ENCODE measurements around the gene ARHGAP26.
A peak's percentile ranks its signal among the peaks of the same experiment; 100 is the strongest.

ARHGAP26 gene

DNA sequence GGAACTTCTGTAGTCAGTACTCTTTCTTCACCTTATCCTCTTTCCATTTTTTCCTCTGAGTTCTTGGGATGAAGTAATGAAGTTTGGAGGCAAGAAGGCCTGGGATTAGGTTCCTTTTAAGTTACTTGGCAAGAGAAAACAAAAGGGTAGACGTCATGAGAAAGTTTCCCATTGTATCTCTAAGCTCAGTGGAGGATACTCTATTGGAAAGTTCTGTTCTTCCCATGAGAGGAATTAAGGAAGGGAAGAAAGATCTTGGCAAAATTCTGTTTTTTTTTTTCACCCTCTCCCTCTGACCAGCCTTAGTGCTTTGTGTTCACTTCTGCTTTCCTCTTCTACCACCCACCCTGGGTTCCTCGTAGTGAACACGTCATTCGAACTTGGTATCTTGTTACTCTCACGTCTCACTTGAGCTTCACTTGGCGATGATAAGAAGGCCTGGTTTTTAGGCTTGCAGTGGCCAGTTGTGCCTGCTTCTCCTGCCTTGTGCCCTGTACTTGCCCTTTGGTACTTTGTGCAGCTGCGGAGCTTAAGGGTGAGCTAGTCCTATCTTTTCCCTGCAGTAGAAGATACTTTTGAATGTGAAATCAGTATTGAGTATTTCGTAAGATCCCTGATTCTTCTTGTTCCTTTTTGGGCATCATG, 67.0 kb downstream of the ARHGAP26 start:
- in situ Hi-C loops (cut with MboI; ENCODE audit: low pct_unique_long_range_greater_than_20kb, low sequenced_read_pairs), result no loop called here
- DNase-seq, result peak; percentile 57

DNA sequence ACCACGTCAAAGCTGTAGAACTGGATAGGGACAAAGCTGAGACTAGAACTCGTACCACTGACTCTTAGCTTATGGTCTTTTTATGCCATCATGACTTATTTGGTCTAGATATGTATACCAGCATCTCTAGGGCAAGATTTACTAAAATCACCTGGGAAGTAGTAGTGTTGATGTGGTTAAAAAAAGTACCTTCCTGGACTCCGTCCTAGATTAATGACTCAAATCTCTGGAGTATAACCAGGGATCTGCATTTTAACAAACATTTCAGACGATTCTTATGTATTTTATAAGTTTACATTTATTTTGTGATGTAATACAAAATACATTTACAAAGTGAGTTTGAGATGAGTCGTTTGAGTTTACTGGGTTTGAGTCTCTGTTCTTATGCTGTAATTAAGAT, 68.7 kb downstream of the ARHGAP26 start:
- no peak for DNase-seq
- in situ Hi-C loops (cut with MboI; ENCODE audit: low pct_unique_long_range_greater_than_20kb, low sequenced_read_pairs), result no loop called here

DNA sequence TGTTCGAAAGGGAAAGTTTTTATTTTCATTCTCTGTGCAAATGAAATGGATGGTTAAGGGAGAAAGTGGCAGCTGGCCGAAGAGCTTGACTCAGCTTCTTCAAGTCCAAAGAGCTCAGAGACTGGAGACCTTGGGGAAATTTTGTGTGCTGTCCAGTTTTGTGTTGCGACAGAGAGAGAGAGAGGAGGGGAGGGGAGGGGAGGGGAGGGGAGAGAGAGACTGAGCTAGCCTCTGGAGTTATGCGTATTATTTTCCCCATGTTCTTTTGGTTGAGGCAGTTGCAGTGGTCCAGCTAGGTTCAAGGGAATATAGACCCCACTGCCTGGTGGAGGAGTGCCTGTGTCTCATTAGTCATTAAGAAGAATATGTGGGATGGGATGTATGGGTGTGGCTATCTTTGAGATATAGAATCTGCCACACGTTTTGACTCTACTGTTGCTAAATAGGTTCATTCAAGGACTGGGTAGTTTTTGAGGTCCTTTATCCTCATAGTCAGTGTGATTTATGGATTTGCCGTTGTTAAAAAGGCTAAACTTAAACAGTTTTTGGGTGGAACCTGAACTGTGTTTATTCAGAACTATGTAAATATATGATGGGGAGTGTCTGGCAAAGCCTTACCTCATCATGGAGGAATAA, 69.7 kb downstream of the ARHGAP26 start:
- no peak for DNase-seq
- in situ Hi-C loops (cut with MboI; ENCODE audit: low pct_unique_long_range_greater_than_20kb, low sequenced_read_pairs), result no loop called here

- DNase-seq, result no peak
- in situ Hi-C loops (cut with MboI; ENCODE audit: low pct_unique_long_range_greater_than_20kb, low sequenced_read_pairs), result no loop called here
Measured at GRCh38 chr5:142840575-142840974, 70.4 kb downstream of the ARHGAP26 start.

DNA sequence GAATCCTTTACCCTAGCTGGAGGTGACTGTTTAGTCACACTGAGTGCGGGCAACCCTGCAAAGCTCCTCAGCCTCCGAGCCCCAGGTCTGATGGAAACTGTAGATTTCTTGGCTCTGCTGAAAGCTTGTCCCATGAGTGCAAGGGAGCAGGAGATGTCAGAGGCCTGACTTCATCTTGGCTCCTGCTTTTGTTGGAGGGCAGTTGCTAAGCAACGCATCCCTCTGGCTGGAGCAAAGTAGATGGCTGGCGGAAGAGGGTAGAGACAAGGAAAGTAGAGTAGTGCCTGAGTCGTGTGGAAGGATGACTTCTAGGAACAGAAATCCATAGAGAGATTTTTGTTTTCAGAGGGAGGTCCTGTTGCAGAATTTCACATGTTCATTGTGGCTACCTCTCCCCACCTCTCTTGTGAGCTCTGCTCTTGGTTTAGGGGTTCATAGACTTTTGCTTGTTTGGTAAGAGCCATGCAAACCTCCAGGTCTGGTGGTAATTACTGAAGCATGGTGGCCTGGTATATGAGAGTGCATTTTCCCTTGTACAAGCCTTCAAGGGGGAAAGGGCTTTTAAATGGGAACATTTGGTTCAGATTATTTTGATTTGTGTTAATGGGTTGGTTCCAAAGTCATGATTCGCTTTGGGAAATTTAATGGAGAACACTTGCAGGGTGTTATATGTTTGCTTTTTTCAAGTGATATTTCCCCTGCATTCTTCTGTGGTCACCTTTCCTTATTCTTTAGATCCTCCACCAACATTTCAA, 71.5 kb downstream of the ARHGAP26 start:
- DNase-seq, result no peak
- in situ Hi-C loops (cut with MboI; ENCODE audit: low pct_unique_long_range_greater_than_20kb, low sequenced_read_pairs), result no loop called here

- in situ Hi-C loops (cut with MboI; ENCODE audit: low pct_unique_long_range_greater_than_20kb, low sequenced_read_pairs), result no loop called here
- DNase-seq, result no peak
Measured at GRCh38 chr5:142842994-142843905, 73.1 kb downstream of the ARHGAP26 start.

- in situ Hi-C loops (cut with MboI; ENCODE audit: low pct_unique_long_range_greater_than_20kb, low sequenced_read_pairs), result no loop called here
- DNase-seq, result no peak
Measured at GRCh38 chr5:142844866-142845265, 74.7 kb downstream of the ARHGAP26 start.

DNA sequence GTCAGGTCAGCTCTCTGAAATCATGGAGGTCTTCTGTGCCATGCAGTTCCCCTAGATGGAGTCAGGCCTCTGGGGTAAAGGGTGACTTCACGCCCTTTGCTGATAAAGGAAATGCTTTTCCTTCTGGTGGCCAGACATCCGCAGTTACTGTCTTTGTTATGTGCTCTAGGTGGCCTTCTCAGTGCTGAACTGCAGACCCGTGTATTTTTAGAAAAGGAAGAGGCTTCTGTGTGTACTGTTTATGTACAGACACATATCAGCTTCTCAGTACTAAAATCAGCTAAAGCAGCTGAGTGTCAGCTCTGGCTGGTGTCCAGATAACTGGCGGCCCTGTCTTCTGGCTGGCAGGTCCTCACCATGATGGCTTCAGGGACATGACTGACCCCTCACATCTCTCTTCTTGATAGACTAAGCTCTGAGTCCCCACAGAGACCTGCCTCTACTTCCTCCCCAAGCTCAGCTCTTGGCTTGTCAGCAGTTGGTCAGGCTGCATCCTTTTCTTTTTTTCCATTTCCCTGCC, 75.3 kb downstream of the ARHGAP26 start:
- in situ Hi-C loops (cut with MboI; ENCODE audit: low pct_unique_long_range_greater_than_20kb, low sequenced_read_pairs), result no loop called here
- DNase-seq, result peak; percentile 34

DNA sequence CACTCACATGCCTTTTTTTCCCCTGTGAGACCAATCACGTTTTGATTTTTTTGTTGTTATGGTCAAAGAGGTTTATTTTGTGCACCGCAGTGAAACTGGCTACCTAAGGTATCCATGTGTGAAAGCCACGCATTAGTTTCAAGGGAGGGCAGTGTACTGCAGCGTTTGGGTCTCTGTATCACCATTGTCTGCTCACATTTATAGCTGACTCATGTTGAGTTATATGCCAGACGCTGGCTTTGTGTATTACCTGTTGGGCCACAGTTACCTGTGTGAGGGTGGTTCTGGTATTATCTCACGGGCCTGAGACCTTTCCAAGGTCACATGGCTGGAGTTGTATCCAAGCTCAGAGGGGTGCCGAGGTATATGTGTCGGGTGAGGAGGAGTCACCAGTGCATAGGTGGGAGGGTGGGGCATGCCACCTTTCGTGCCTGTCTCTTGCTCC, 75.8 kb downstream of the ARHGAP26 start:
- DNase-seq, result no peak

GRCh38 chr5:142846406-142846805, 76.2 kb downstream of the ARHGAP26 start:
- in situ Hi-C loops (cut with MboI; ENCODE audit: low pct_unique_long_range_greater_than_20kb, low sequenced_read_pairs), result no loop called here
- DNase-seq, result peak; percentile 67

More for the DNA sequence above, 75.8 kb downstream of the ARHGAP26 start:
- in situ Hi-C loops (cut with MboI; ENCODE audit: low pct_unique_long_range_greater_than_20kb, low sequenced_read_pairs), result no loop called here

GRCh38 chr5:142847898-142848790, 78.0 kb downstream of the ARHGAP26 start:
- no peak for DNase-seq
- in situ Hi-C loops (cut with MboI; ENCODE audit: low pct_unique_long_range_greater_than_20kb, low sequenced_read_pairs), result no loop called here

DNA sequence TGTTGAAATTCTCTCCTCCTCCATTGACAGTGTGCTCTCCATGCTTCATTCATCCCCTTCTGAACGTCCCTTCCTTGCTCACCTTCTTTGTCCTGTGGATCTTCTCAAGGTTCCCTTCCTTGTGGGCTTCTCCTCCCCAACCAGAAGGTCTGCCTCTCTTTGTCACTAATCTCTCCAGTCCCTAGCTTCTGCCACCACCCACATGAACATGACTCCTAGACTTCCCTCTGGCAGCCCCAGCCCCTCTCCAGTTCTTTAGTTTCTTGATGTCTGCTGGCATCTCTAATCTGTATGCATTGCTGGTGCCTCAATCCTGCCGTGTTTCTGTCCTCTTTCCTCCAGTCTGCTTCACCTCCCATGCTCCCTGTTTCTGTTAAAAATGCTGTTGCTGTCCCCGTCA, 79.3 kb downstream of the ARHGAP26 start:
- in situ Hi-C loops (cut with MboI; ENCODE audit: low pct_unique_long_range_greater_than_20kb, low sequenced_read_pairs), result no loop called here
- no peak for DNase-seq

- DNase-seq, result no peak
- in situ Hi-C loops (cut with MboI; ENCODE audit: low pct_unique_long_range_greater_than_20kb, low sequenced_read_pairs), result no loop called here
Measured at GRCh38 chr5:142849880-142850279, 79.7 kb downstream of the ARHGAP26 start.

- DNase-seq, result no peak
- in situ Hi-C loops (cut with MboI; ENCODE audit: low pct_unique_long_range_greater_than_20kb, low sequenced_read_pairs), result no loop called here
Measured at GRCh38 chr5:142851731-142852130, 81.6 kb downstream of the ARHGAP26 start.

DNA sequence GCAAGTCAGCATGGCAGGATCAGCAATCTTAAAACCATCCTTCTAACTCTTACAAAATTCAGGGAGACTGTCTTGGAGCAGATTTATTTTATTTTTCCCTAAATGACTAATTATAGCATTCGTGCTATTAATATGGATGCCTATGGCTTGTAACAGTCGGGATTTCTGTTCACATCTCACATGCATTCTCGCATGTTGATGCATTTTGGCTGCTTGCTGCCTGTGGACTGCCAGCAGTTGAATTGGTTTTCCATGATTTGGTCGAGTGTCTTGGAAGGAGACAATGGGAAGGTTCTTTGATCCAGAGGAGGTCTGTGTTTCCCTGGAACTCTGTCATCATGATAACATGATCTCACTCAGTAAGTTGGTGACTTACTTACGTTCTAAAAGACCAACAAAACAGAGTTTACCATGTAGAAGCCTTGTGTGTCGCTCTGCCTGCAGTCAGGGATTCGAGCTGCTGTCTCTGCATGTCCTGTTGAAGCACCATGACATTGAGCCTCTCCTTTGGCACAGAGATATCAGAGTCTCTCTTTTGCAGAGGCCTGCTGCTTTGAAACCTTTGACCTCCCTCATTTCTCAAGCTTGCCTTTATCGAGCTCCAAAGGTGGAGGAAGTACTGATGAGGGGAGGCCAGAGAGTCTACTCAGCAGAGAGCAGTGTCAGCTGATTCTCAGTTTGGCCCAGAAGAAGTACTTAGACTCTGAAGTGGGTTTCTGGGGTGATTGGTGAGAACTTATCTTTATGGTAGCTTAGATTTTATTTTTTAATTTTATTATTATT, 82.4 kb downstream of the ARHGAP26 start:
- in situ Hi-C loops (cut with MboI; ENCODE audit: low pct_unique_long_range_greater_than_20kb, low sequenced_read_pairs), result no loop called here
- no peak for DNase-seq

DNA sequence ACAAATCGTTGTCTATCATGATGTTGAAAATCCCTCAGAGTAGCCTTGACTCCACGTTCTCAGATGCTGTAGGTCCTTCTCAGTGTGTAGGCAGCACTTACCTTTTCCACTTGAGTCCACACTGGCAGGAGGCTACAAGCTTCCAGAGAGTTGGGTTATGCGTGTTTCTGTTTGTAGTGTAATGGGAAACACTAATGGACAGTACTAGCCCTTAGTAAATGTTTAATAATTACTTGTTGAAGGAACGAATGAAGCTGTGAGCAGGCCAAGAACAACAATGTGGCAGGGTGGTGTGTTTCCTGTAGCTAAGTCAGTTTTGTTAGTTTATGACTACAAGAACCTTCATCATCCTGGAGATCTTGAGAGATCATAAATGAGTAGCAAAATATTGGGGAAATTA, 83.5 kb downstream of the ARHGAP26 start:
- in situ Hi-C loops (cut with MboI; ENCODE audit: low pct_unique_long_range_greater_than_20kb, low sequenced_read_pairs), result no loop called here
- no peak for DNase-seq

- in situ Hi-C loops (cut with MboI; ENCODE audit: low pct_unique_long_range_greater_than_20kb, low sequenced_read_pairs), result no loop called here
Measured at GRCh38 chr5:142856269-142856782, 86.1 kb downstream of the ARHGAP26 start.

More at GRCh38 chr5:142856269-142856782, 86.1 kb downstream of the ARHGAP26 start:
- no peak for DNase-seq
